Activated CD4-positive, alpha-beta T cell treated with anti-CD3 and anti-CD28 coated beads, Interleukin-2, amount 10 ng/mL, durations not matched to agents 7 days and 5 days (primary cell): ENCODE data around the gene ZDHHC12. TPM values are rescaled to one million over a fixed set of nuclear protein-coding genes. Genes with fewer than 3 reads are reported as not detected.
A peak's percentile ranks its signal among the peaks of the same experiment; 100 is the strongest.

Experiments used
- CTCF ChIA-PET: fragments of 350-600 bp; sonication (Branson Sonifier 250); formaldehyde crosslinking; loops from one replicate; lab custom pipeline; 2021; ENCODE audit warnings: antibody characterized with exemption; lab: Charles Lee
- POLR2A ChIA-PET: fragments of 350-600 bp; sonication (Branson Sonifier 250); formaldehyde crosslinking; loops from one replicate; lab custom pipeline; 2021; ENCODE audit warnings: antibody characterized with exemption; lab: Charles Lee
- DNase-seq: peaks from one replicate; pipeline ENCODE4 v3.0.0-alpha.2; 2020
- H3K27ac Mint-ChIP-seq: one replicate; pipeline ENCODE4 v1.8.0; 2021; ENCODE audit warnings: mild to moderate bottlenecking, moderate library complexity, mixed read lengths
- H3K27me3 Mint-ChIP-seq: one replicate; pipeline ENCODE4 v1.8.0; 2021; ENCODE audit warnings: mixed read lengths
- H3K36me3 Mint-ChIP-seq: one replicate; pipeline ENCODE4 v1.8.0; 2021; ENCODE audit warnings: low read depth, mixed read lengths
- H3K4me1 Mint-ChIP-seq: one replicate; pipeline ENCODE4 v1.8.0; 2021; ENCODE audit warnings: mixed read lengths
- H3K4me3 Mint-ChIP-seq: one replicate; pipeline ENCODE4 v1.8.0; 2021; ENCODE audit warnings: mild to moderate bottlenecking, moderate library complexity, mixed read lengths
- H3K9me3 Mint-ChIP-seq: one replicate; pipeline ENCODE4 v1.8.0; 2021; ENCODE audit warnings: mixed read lengths
- total RNA-seq, 2 experiments: library from RNA; stranded (reverse); gene quantifications; one replicate each; pipeline ENCODE4 v1.2.3, GENCODE V29; 2021

The ZDHHC12 gene
- total RNA-seq, 2 experiments from 2014 or later, result 86.3 to 91.5 TPM

GRCh38 chr9:128688501-128689292, 35.2 kb downstream of the ZDHHC12 start, which contains the start of gene SET:
Gene SET (plus strand): TSS chr9:128689222. CDS start chr9:128689583, 361 bp downstream.
- no peaks in the 10 kb centered on the region for H3K9me3 Mint-ChIP-seq
- H3K27ac Mint-ChIP-seq, result peak within 1 kb of the TSS; percentile 99
- H3K4me1 Mint-ChIP-seq, result peaks cover 62% of the 10 kb centered on the region
- no peaks in the 10 kb centered on the region for H3K27me3 Mint-ChIP-seq
- peak; percentile 92 for DNase-seq
- H3K4me3 Mint-ChIP-seq, result peak within 1 kb of the TSS; percentile 77
- CTCF ChIA-PET, result interaction anchor here (0.6 to 2.6 kb wide), 6 partner anchors 9 to 132 kb away, joined by 3 to 8 read pairs (median 4); partner anchors contain the start of genes ENDOG and PKN3
- POLR2A ChIA-PET, result no interaction called here
- peaks cover 35% of the 10 kb centered on the region for H3K36me3 Mint-ChIP-seq

- Mint-ChIP-seq H3K27me3 (no peaks in the 10 kb centered on the region), H3K4me1 (peaks cover 61% of the 10 kb centered on the region), H3K4me3 (no peak overlapping the region), H3K27ac (peak overlapping the region; percentile 99), H3K9me3 (no peaks in the 10 kb centered on the region), H3K36me3 (peaks cover 28% of the 10 kb centered on the region)
- POLR2A ChIA-PET, result no interaction called here
- CTCF ChIA-PET, result interaction anchor here (0.6 to 1.3 kb wide), 4 partner anchors 9 to 18 kb away, joined by 3 read pairs; partner anchors contain the start of gene PKN3
- DNase-seq, result no peak
These were observed 36.5 kb downstream of the ZDHHC12 start for GRCh38 chr9:128687453-128687852.

GRCh38 chr9:128685636-128686489, 38.1 kb downstream of the ZDHHC12 start:
- peaks cover 53% of the 10 kb centered on the region for H3K4me1 Mint-ChIP-seq
- POLR2A ChIA-PET, result interaction anchor here (0.6 kb wide), 1 partner anchor 37 kb away, joined by 3 read pairs; no protein-coding TSS in a partner anchor
- H3K36me3 Mint-ChIP-seq, result peaks cover 17% of the 10 kb centered on the region
- CTCF ChIA-PET, result interaction anchor here (0.5 to 2.7 kb wide), 3 partner anchors 11 to 25 kb away, joined by 3 to 15 read pairs (median 5); no protein-coding TSS in a partner anchor
- H3K27me3 Mint-ChIP-seq, result no peaks in the 10 kb centered on the region
- H3K4me3 Mint-ChIP-seq, result peak overlapping the region; percentile 99
- H3K9me3 Mint-ChIP-seq, result no peaks in the 10 kb centered on the region
- peak overlapping the region; percentile 99 for H3K27ac Mint-ChIP-seq
- DNase-seq, result peak; percentile 70

- Mint-ChIP-seq H3K27me3 (no peaks in the 10 kb centered on the region), H3K4me1 (peaks cover 53% of the 10 kb centered on the region), H3K4me3 (peak overlapping the region; percentile 99), H3K36me3 (peaks cover 12% of the 10 kb centered on the region), H3K27ac (peak overlapping the region; percentile 99), H3K9me3 (no peaks in the 10 kb centered on the region)
- peak; percentile 85 for DNase-seq
- ChIA-PET POLR2A (interaction anchor here (0.6 to 0.7 kb wide), 3 partner anchors 34 to 616 kb away, joined by 3 to 4 read pairs (median 3); no protein-coding TSS in a partner anchor), CTCF (interaction anchor here (0.6 to 2.7 kb wide), 10 partner anchors 9 to 260 kb away, joined by 3 to 15 read pairs (median 3); partner anchors contain the start of genes ENDOG and PKN3)
These were observed 39.4 kb downstream of the ZDHHC12 start for GRCh38 chr9:128684325-128685199.

- ChIA-PET CTCF (interaction anchor here (0.7 to 2.7 kb wide), 8 partner anchors 9 to 125 kb away, joined by 3 to 15 read pairs (median 3); partner anchors contain the start of gene PKN3), POLR2A (interaction anchor here (0.6 to 0.7 kb wide), 2 partner anchors 33 to 615 kb away, joined by 3 to 4 read pairs; no protein-coding TSS in a partner anchor)
- Mint-ChIP-seq H3K27me3 (no peaks in the 10 kb centered on the region), H3K27ac (peak overlapping the region; percentile 99), H3K9me3 (no peaks in the 10 kb centered on the region), H3K36me3 (peaks cover 12% of the 10 kb centered on the region), H3K4me3 (peak overlapping the region; percentile 99), H3K4me1 (peaks cover 53% of the 10 kb centered on the region)
- DNase-seq, result no peak
These were observed 39.9 kb downstream of the ZDHHC12 start for GRCh38 chr9:128684065-128684324.

GRCh38 chr9:128683340-128684064, 40.4 kb downstream of the ZDHHC12 start:
- H3K36me3 Mint-ChIP-seq, result peaks cover 12% of the 10 kb centered on the region
- no peaks in the 10 kb centered on the region for H3K27me3 Mint-ChIP-seq
- H3K4me1 Mint-ChIP-seq, result peaks cover 53% of the 10 kb centered on the region
- DNase-seq, result peak; percentile 34
- ChIA-PET POLR2A (interaction anchor here (0.6 kb wide), 1 partner anchor 33 kb away, joined by 4 read pairs; no protein-coding TSS in a partner anchor), CTCF (interaction anchor here (0.9 to 2.7 kb wide), 6 partner anchors 8 to 125 kb away, joined by 3 to 15 read pairs (median 4); partner anchors contain the start of gene PKN3)
- no peaks in the 10 kb centered on the region for H3K9me3 Mint-ChIP-seq
- peak overlapping the region; percentile 99 for H3K27ac Mint-ChIP-seq
- peak overlapping the region; percentile 99 for H3K4me3 Mint-ChIP-seq

- DNase-seq, result no peak
- no peaks in the 10 kb centered on the region for H3K9me3 Mint-ChIP-seq
- POLR2A ChIA-PET, result interaction anchor here (0.6 kb wide), 1 partner anchor 23 kb away, joined by 3 read pairs; no protein-coding TSS in a partner anchor
- no peak overlapping the region for H3K27ac Mint-ChIP-seq
- peaks cover 4% of the 10 kb centered on the region for H3K4me1 Mint-ChIP-seq
- H3K4me3 Mint-ChIP-seq, result no peak overlapping the region
- H3K36me3 Mint-ChIP-seq, result no peaks in the 10 kb centered on the region
- no peaks in the 10 kb centered on the region for H3K27me3 Mint-ChIP-seq
- CTCF ChIA-PET, result interaction anchor here (0.6 to 3.3 kb wide), 6 partner anchors 10 to 223 kb away, joined by 3 to 10 read pairs (median 4); no protein-coding TSS in a partner anchor
These were observed 46.1 kb downstream of the ZDHHC12 start for GRCh38 chr9:128677794-128678193.

GRCh38 chr9:128675382-128675781, 48.5 kb downstream of the ZDHHC12 start:
- no peaks in the 10 kb centered on the region for H3K9me3 Mint-ChIP-seq
- no peak for DNase-seq
- no peaks in the 10 kb centered on the region for H3K27me3 Mint-ChIP-seq
- no peaks in the 10 kb centered on the region for H3K4me1 Mint-ChIP-seq
- CTCF ChIA-PET, result interaction anchor here (0.7 to 3.3 kb wide), 9 partner anchors 8 to 154 kb away, joined by 3 to 15 read pairs (median 6); partner anchors contain the start of gene ENDOG
- H3K4me3 Mint-ChIP-seq, result no peak overlapping the region
- no peak overlapping the region for H3K27ac Mint-ChIP-seq
- POLR2A ChIA-PET, result interaction anchor here (0.5 kb wide), 1 partner anchor 11 kb away, joined by 5 read pairs; no protein-coding TSS in a partner anchor
- no peaks in the 10 kb centered on the region for H3K36me3 Mint-ChIP-seq
